HEK293 (cell line): ENCODE measurements around the gene EMP3.
A peak's percentile ranks its signal among the peaks of the same experiment; 100 is the strongest.

Experiments
- CTCF ChIA-PET: fragments of 350-600 bp; formaldehyde crosslinking; extraction: SDS; loops from one replicate; lab custom pipeline; 2021; ENCODE audit warnings: antibody characterized with exemption; lab: Yijun Ruan, JAX
- POLR2A ChIA-PET: fragments of 300-600 bp; formaldehyde crosslinking; extraction: SDS; loops from one replicate; lab custom pipeline; 2020; ENCODE audit warnings: antibody characterized with exemption, inconsistent platforms; lab: Yijun Ruan, JAX
- H3K27ac ChIP-seq: fragments of 200-500 bp; sonication (Bioruptor generic); 2 replicates; pipeline ENCODE4 v1.5.1; 2014; ENCODE audit warnings: low read depth, low read length, control low read depth, inconsistent platforms; ENCODE audit errors: extremely low read depth
- H3K36me3 ChIP-seq, 2 experiments: fragments of 200-500 bp in 1 of 2; sonication (Bioruptor generic) in 1 of 2; 1 replicate in 1 of 2; 2 replicates in 1 of 2; pipeline ENCODE4 v1.5.1; 2014 to 2017; ENCODE audit warnings: inconsistent platforms in 2 of 2, low read length in 2 of 2; ENCODE audit not compliant: control insufficient read depth in 2 of 2, insufficient read depth in 1 of 2
- H3K4me1 ChIP-seq: fragments of 200-500 bp; sonication (Bioruptor generic); 2 replicates; pipeline ENCODE4 v1.5.1; 2014; ENCODE audit warnings: mild to moderate bottlenecking, low read length, inconsistent platforms; ENCODE audit not compliant: control insufficient read depth, insufficient read depth
- H3K4me3 ChIP-seq: 2 replicates; pipeline ENCODE4 v1.5.1; 2011; ENCODE audit warnings: low read depth, mild to moderate bottlenecking, control low read depth, low read length, moderate library complexity
- H3K9me3 ChIP-seq: fragments of 200-500 bp; sonication (Bioruptor generic); 2 replicates; pipeline ENCODE4 v1.5.1; 2014; ENCODE audit warnings: low read depth, low read length, inconsistent platforms; ENCODE audit not compliant: control insufficient read depth, insufficient read depth
- HOXC10 ChIP-seq: sonication (generic); formaldehyde crosslinking; IDR thresholded peaks from 2 replicates; pipeline ENCODE4 v1.8.1; 2023; ENCODE audit warnings: mild to moderate bottlenecking, missing genetic modification reagents
- KLF9 ChIP-seq: fragments of 450-650 bp; formaldehyde crosslinking; IDR thresholded peaks from 2 replicates; pipeline ENCODE4 v1.5.1; 2016; ENCODE audit warnings: missing biosample characterization, missing genetic modification characterization, low read depth
- OSR2 ChIP-seq: fragments of 450-650 bp; formaldehyde crosslinking; IDR thresholded peaks from 2 replicates; pipeline ENCODE4 v1.5.1; 2016; ENCODE audit warnings: missing biosample characterization, missing genetic modification characterization
- PRDM4 ChIP-seq: fragments of 450-650 bp; formaldehyde crosslinking; IDR thresholded peaks from 2 replicates; pipeline ENCODE4 v1.5.1; 2017; ENCODE audit warnings: missing biosample characterization, missing genetic modification characterization
- SALL2 ChIP-seq: fragments of 450-650 bp; formaldehyde crosslinking; IDR thresholded peaks from 2 replicates; pipeline ENCODE4 v1.5.0; 2017; ENCODE audit warnings: missing biosample characterization, mild to moderate bottlenecking, missing genetic modification characterization, borderline replicate concordance
- ZBTB10 ChIP-seq: fragments of 450-650 bp; formaldehyde crosslinking; IDR thresholded peaks from 2 replicates; pipeline ENCODE4 v1.5.1; 2016; ENCODE audit warnings: missing biosample characterization, missing genetic modification characterization
- ZBTB26 ChIP-seq: fragments of 450-650 bp; formaldehyde crosslinking; optimal IDR thresholded peaks from 2 replicates; pipeline ENCODE3; 2016; ENCODE audit warnings: missing biosample characterization, mild to moderate bottlenecking, missing genetic modification characterization
- ZNF157 ChIP-seq: fragments of 450-650 bp; formaldehyde crosslinking; IDR thresholded peaks from 2 replicates; pipeline ENCODE4 v1.5.1; 2016; ENCODE audit warnings: missing biosample characterization, missing genetic modification characterization
- ZNF174 ChIP-seq: fragments of 450-650 bp; formaldehyde crosslinking; IDR thresholded peaks from 2 replicates; pipeline ENCODE4 v1.5.0; 2017; ENCODE audit warnings: missing biosample characterization, mild to moderate bottlenecking, missing genetic modification characterization
- ZNF335 ChIP-seq: fragments of 450-650 bp; formaldehyde crosslinking; conservative IDR thresholded peaks from 2 replicates; pipeline ENCODE4 v1.5.1; 2016; ENCODE audit warnings: missing biosample characterization, missing genetic modification characterization
- ZNF394 ChIP-seq: fragments of 450-650 bp; formaldehyde crosslinking; IDR thresholded peaks from 2 replicates; pipeline ENCODE4 v1.5.1; 2016; ENCODE audit warnings: missing biosample characterization, missing genetic modification characterization, mild to moderate bottlenecking, moderate library complexity, borderline replicate concordance
- ZNF423 ChIP-seq: fragments of 450-650 bp; formaldehyde crosslinking; IDR thresholded peaks from 2 replicates; pipeline ENCODE4 v1.5.1; 2016; ENCODE audit warnings: missing biosample characterization, missing genetic modification characterization
- ZNF48 ChIP-seq: fragments of 450-650 bp; formaldehyde crosslinking; IDR thresholded peaks from 2 replicates; pipeline ENCODE4 v1.5.1; 2016; ENCODE audit warnings: missing biosample characterization, missing genetic modification characterization
- ZNF580 ChIP-seq: fragments of 450-650 bp; formaldehyde crosslinking; IDR thresholded peaks from 2 replicates; pipeline ENCODE4 v1.5.1; 2016; ENCODE audit warnings: missing biosample characterization, missing genetic modification characterization
- ZNF585B ChIP-seq: fragments of 450-650 bp; formaldehyde crosslinking; IDR thresholded peaks from 2 replicates; pipeline ENCODE4 v1.5.1; 2016; ENCODE audit warnings: missing biosample characterization, missing genetic modification characterization
- ZNF658 ChIP-seq: fragments of 450-650 bp; formaldehyde crosslinking; IDR thresholded peaks from 2 replicates; pipeline ENCODE4; 2016; ENCODE audit warnings: missing biosample characterization, missing genetic modification characterization
- ZNF76 ChIP-seq: fragments of 450-650 bp; formaldehyde crosslinking; IDR thresholded peaks from 2 replicates; pipeline ENCODE4; 2016; ENCODE audit warnings: low read depth, missing biosample characterization, missing genetic modification characterization, borderline replicate concordance
- ZNF843 ChIP-seq: fragments of 450-650 bp; formaldehyde crosslinking; IDR thresholded peaks from 2 replicates; pipeline ENCODE4 v1.5.1; 2016; ENCODE audit warnings: missing biosample characterization, missing genetic modification characterization
- ZXDB ChIP-seq: fragments of 450-650 bp; formaldehyde crosslinking; IDR thresholded peaks from 2 replicates; pipeline ENCODE4 v1.5.1; 2016; ENCODE audit warnings: missing biosample characterization, missing genetic modification characterization

The EMP3 gene

GRCh38 chr19:48295458-48295857 is 29.9 kb upstream of the EMP3 start:
- no peaks in the 10 kb centered on the region for H3K36me3 ChIP-seq
- H3K4me1 ChIP-seq: no peaks in the 10 kb centered on the region
- ChIA-PET CTCF (interaction anchor here (0.5 to 1.2 kb wide), 9 partner anchors 19 to 293 kb away, joined by 3 to 5 read pairs (median 3); no protein-coding TSS in a partner anchor), POLR2A (no interaction called here)
- no peak overlapping the region for H3K27ac ChIP-seq
- no peak overlapping the region for H3K4me3 ChIP-seq
- TF ChIP-seq ZBTB26 (tag by site-specific recombination) (no peak), ZBTB10 (tag by site-specific recombination) (no peak), ZNF174 (tag by site-specific recombination) (no peak), SALL2 (no peak), OSR2 (tag by site-specific recombination) (no peak), ZNF76 (tag by site-specific recombination) (no peak), ZNF335 (no peak), KLF9 (tag by site-specific recombination) (no peak), ZNF843 (tag by site-specific recombination) (no peak), ZNF580 (tag by site-specific recombination) (no peak), ZNF157 (tag by site-specific recombination) (no peak), HOXC10 (no peak), ZNF423 (tag by site-specific recombination) (no peak), ZNF48 (tag by site-specific recombination) (no peak), PRDM4 (tag by site-specific recombination) (no peak), ZNF585B (tag by site-specific recombination) (no peak), ZXDB (tag by site-specific recombination) (no peak)
- H3K9me3 ChIP-seq: no peaks in the 10 kb centered on the region

- ChIA-PET CTCF (no interaction called here), POLR2A (no interaction called here)
- no peak overlapping the region for H3K4me3 ChIP-seq
- no peaks in the 10 kb centered on the region for H3K36me3 ChIP-seq
- 0 out of 2 replicates have a peak, but pooled peaks have one; percentile 31 for TF ChIP-seq ZNF394 (tag by site-specific recombination)
- TF ChIP-seq ZNF658 (tag by site-specific recombination): no peak
- no peak overlapping the region for H3K27ac ChIP-seq
- H3K4me1 ChIP-seq: no peaks in the 10 kb centered on the region
- no peaks in the 10 kb centered on the region for H3K9me3 ChIP-seq
These were observed 28.2 kb upstream of the EMP3 start for GRCh38 chr19:48296963-48297734.
